H9 (cell line): ENCODE results near the gene RNF220. TPM values are rescaled to one million over a fixed set of nuclear protein-coding genes. Genes with fewer than 3 reads are reported as not detected.
A peak's percentile ranks its signal among the peaks of the same experiment; 100 is the strongest.

Source experiments
- DNase-seq: peaks from one replicate; pipeline ENCODE4 v3.0.0-alpha.2; 2017
- H2AFZ ChIP-seq: one replicate; pipeline ENCODE4 v1.6.1; 2013; ENCODE audit warnings: mild to moderate bottlenecking, low read length, control low read depth, moderate library complexity
- H2AK5ac ChIP-seq: 2 replicates; pipeline ENCODE4 v1.6.1; 2013; ENCODE audit warnings: low read length, control low read depth, mixed read lengths; ENCODE audit not compliant: insufficient read length
- H2BK120ac ChIP-seq: one replicate; pipeline ENCODE4 v1.6.1; 2013; ENCODE audit warnings: low read depth, mild to moderate bottlenecking, low read length, control low read depth, inconsistent platforms; ENCODE audit not compliant: poor library complexity, severe bottlenecking
- H2BK12ac ChIP-seq: 2 replicates; pipeline ENCODE4 v1.6.1; 2013; ENCODE audit warnings: low read length, control low read depth, mixed read lengths, low read depth; ENCODE audit not compliant: insufficient read length
- H2BK15ac ChIP-seq: 2 replicates; pipeline ENCODE4 v1.6.1; 2013; ENCODE audit warnings: low read depth, low read length, control low read depth
- H2BK20ac ChIP-seq: one replicate; pipeline ENCODE4 v1.6.1; 2013; ENCODE audit warnings: low read depth, mild to moderate bottlenecking, low read length, control low read depth, inconsistent platforms; ENCODE audit not compliant: poor library complexity, severe bottlenecking
- H2BK5ac ChIP-seq: 2 replicates; pipeline ENCODE4 v1.6.1; 2013; ENCODE audit warnings: low read length, control low read depth, mixed read lengths; ENCODE audit not compliant: insufficient read length
- H3K14ac ChIP-seq: 2 replicates; pipeline ENCODE4 v1.6.1; 2013; ENCODE audit warnings: low read length, control low read depth; ENCODE audit not compliant: insufficient read depth
- H3K18ac ChIP-seq: 2 replicates; pipeline ENCODE4 v1.6.1; 2013; ENCODE audit warnings: low read depth, mild to moderate bottlenecking, mixed read lengths, low read length, control low read depth; ENCODE audit not compliant: insufficient read length
- H3K23ac ChIP-seq: 2 replicates; pipeline ENCODE4 v1.6.1; 2013; ENCODE audit warnings: low read length, control low read depth, mixed read lengths, low read depth; ENCODE audit not compliant: insufficient read length
- H3K23me2 ChIP-seq: 2 replicates; pipeline ENCODE4 v1.6.1; 2013; ENCODE audit warnings: low read depth, mild to moderate bottlenecking, mixed read lengths, low read length, control low read depth; ENCODE audit not compliant: insufficient read length, poor library complexity, severe bottlenecking
- H3K27ac ChIP-seq: 2 replicates; pipeline ENCODE4 v1.5.1; 2013; ENCODE audit warnings: low read length, control low read depth, mixed read lengths, low read depth; ENCODE audit not compliant: insufficient read length
- H3K27me3 ChIP-seq: 2 replicates; pipeline ENCODE4 v1.6.1; 2013; ENCODE audit warnings: low read length, control low read depth, inconsistent platforms; ENCODE audit not compliant: insufficient read depth
- H3K4ac ChIP-seq: 2 replicates; pipeline ENCODE4 v1.6.1; 2013; ENCODE audit warnings: low read depth, mild to moderate bottlenecking, control low read depth, inconsistent platforms, low read length, moderate library complexity
- H3K4me1 ChIP-seq: 2 replicates; pipeline ENCODE4 v1.6.1; 2013; ENCODE audit warnings: low read length, control low read depth, inconsistent platforms; ENCODE audit not compliant: insufficient read depth
- H3K4me2 ChIP-seq: 2 replicates; pipeline ENCODE4 v1.6.1; 2013; ENCODE audit warnings: low read length, control low read depth, mixed read lengths; ENCODE audit not compliant: insufficient read length, insufficient read depth
- H3K56ac ChIP-seq: 2 replicates; pipeline ENCODE4 v1.6.1; 2013; ENCODE audit warnings: low read depth, mild to moderate bottlenecking, mixed read lengths, low read length, control low read depth; ENCODE audit not compliant: insufficient read length
- H3K79me1 ChIP-seq: 2 replicates; pipeline ENCODE4 v1.6.1; 2013; ENCODE audit warnings: low read depth, mild to moderate bottlenecking, moderate library complexity, low read length, control low read depth, inconsistent platforms; ENCODE audit not compliant: insufficient read depth, poor library complexity, severe bottlenecking
- H3K79me2 ChIP-seq: 2 replicates; pipeline ENCODE4 v1.6.1; 2013; ENCODE audit warnings: low read length, control low read depth, inconsistent platforms; ENCODE audit not compliant: insufficient read depth
- H3K9ac ChIP-seq: 2 replicates; pipeline ENCODE4 v1.6.1; 2013; ENCODE audit warnings: low read length, control low read depth, mixed read lengths; ENCODE audit not compliant: insufficient read length; ENCODE audit errors: extremely low read depth
- H3K9me3 ChIP-seq: one replicate; pipeline ENCODE4 v1.6.1; 2013; ENCODE audit warnings: low read depth, low read length, inconsistent platforms; ENCODE audit not compliant: control insufficient read depth
- H3T11ph ChIP-seq: one replicate; pipeline ENCODE4 v1.6.1; 2013; ENCODE audit warnings: mild to moderate bottlenecking, low read length, control low read depth, inconsistent platforms
- H4K20me1 ChIP-seq: one replicate; pipeline ENCODE4 v1.6.1; 2013; ENCODE audit not compliant: control insufficient read depth, insufficient read length, insufficient read depth
- H4K5ac ChIP-seq: 2 replicates; pipeline ENCODE4 v1.6.1; 2013; ENCODE audit warnings: low read depth, mild to moderate bottlenecking, mixed read lengths, low read length, control low read depth; ENCODE audit not compliant: insufficient read length
- H4K8ac ChIP-seq: replicated peaks from 2 replicates; pipeline ENCODE4 v1.6.1; 2013; ENCODE audit warnings: low read length, control low read depth, mixed read lengths, low read depth; ENCODE audit not compliant: insufficient read length
- H4K91ac ChIP-seq: 2 replicates; pipeline ENCODE4 v1.6.1; 2013; ENCODE audit warnings: low read depth, mild to moderate bottlenecking, moderate library complexity, mixed read lengths, low read length, control low read depth; ENCODE audit not compliant: insufficient read length
- H3K27ac Mint-ChIP-seq, 3 experiments: 2 replicates in 2 of 3; 3 replicates in 1 of 3; pipeline ENCODE4 v1.8.0; 2020 to 2021; ENCODE audit warnings: mixed read lengths in 3 of 3, mild to moderate bottlenecking in 1 of 3, moderate library complexity in 1 of 3
- H3K27me3 Mint-ChIP-seq: 2 replicates; pipeline ENCODE4 v1.8.0; 2021; ENCODE audit warnings: low read depth, mild to moderate bottlenecking, moderate library complexity, mixed read lengths
- H3K36me3 Mint-ChIP-seq, 3 experiments: 2 replicates in 2 of 3; 3 replicates in 1 of 3; pipeline ENCODE4 v1.8.0; 2020 to 2021; ENCODE audit warnings: low read depth in 3 of 3, mixed read lengths in 3 of 3; ENCODE audit not compliant: insufficient read depth in 1 of 3
- H3K4me1 Mint-ChIP-seq, 2 experiments: 2 replicates each; pipeline ENCODE4 v1.8.0; 2020; ENCODE audit warnings: mixed read lengths in 2 of 2
- H3K4me3 Mint-ChIP-seq, 2 experiments: 2 replicates in 1 of 2; 3 replicates in 1 of 2; pipeline ENCODE4 v1.8.0; 2020 to 2021; ENCODE audit warnings: mild to moderate bottlenecking in 2 of 2, mixed read lengths in 2 of 2, moderate library complexity in 1 of 2
- H3K9me3 Mint-ChIP-seq, 2 experiments: 2 replicates in 1 of 2; 3 replicates in 1 of 2; pipeline ENCODE4 v1.8.0; 2020; ENCODE audit warnings: mild to moderate bottlenecking in 2 of 2, mixed read lengths in 2 of 2, moderate library complexity in 1 of 2
- WGBS: extraction: QIAGEN DNeasy Blood & Tissue Kit; methylation state at CpG from one replicate; pipeline ENCODE4 v1.1.7; 2013; ENCODE audit warnings: missing lambda C conversion rate, low lambda C conversion rate, mixed read lengths; ENCODE audit not compliant: insufficient read length; ENCODE audit errors: extremely low coverage; 5-methylcytosine and 5-hydroxymethylcytosine counted together
- total RNA-seq: library from RNA; stranded (reverse); gene quantifications from 2 replicates; pipeline ENCODE4 v1.2.1, GENCODE V29; 2021
- TF ChIP-seq, protein P1 (sequence below): fragments of 200-600 bp; sonication (generic); conservative IDR thresholded peaks from 3 replicates; pipeline ENCODE4 v1.8.0; 2021; ENCODE audit warnings: antibody characterized with exemption, mild to moderate bottlenecking

RNF220 gene
- total RNA-seq, 1 experiment from 2014 or later, result 109 TPM

DNA sequence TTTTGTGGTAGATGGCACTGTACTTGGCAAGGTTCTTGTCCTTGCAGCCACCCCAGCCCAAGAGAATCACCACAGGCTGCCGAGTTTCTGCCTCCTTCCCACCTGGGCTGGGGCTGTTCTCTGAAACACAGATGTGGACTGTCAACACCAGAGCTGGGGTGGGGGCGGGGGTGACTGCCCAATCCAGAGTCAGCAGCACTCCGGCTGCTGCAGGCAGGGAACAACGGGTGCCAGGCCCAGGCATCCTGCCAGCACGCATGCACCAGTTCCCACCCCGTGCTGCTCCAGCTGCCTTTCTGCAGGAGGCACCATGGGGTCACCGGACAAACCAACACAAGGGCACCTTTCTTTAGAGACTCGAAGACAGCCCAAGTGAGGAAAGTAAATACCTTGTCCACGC, 255.1 kb downstream of the RNF220 start:
- Histone ChIP-seq H4K20me1 (no peaks in the 10 kb centered on the region), H3K27ac (no peak overlapping the region), H3K18ac (no peak overlapping the region), H3K14ac (no peak overlapping the region; the same call in 1 of the 2 replicates), H2AK5ac (no peak overlapping the region), H2BK120ac (no peak overlapping the region), H2BK12ac (no peak overlapping the region), H4K91ac (no peak overlapping the region), H3K4me2 (no peak overlapping the region), H3K4ac (no peak overlapping the region), H4K5ac (no peak overlapping the region), H2BK15ac (no peak overlapping the region), H2BK5ac (no peak overlapping the region), H3K79me1 (no peaks in the 10 kb centered on the region), H3K79me2 (no peaks in the 10 kb centered on the region), H3K4me1 (peaks cover 4% of the 10 kb centered on the region; the same call in 1 of the 2 replicates), H3T11ph (no peak overlapping the region), H3K23ac (no peak overlapping the region), H3K9me3 (no peaks in the 10 kb centered on the region), H2BK20ac (no peak overlapping the region), H3K27me3 (no peaks in the 10 kb centered on the region), H2AFZ (no peak overlapping the region), H3K23me2 (no peaks in the 10 kb centered on the region), H3K9ac (no peak overlapping the region), H3K56ac (no peak overlapping the region), H4K8ac (no peak overlapping the region)
- WGBS, result no CpG with 5 or more reads among the region's 9 CpGs
- no peaks in the 10 kb centered on the region for H3K36me3 Mint-ChIP-seq
- no peaks in the 10 kb centered on the region for H3K27me3 Mint-ChIP-seq
- no peak for DNase-seq
- H3K4me3 Mint-ChIP-seq, result no peak overlapping the region
- peak overlapping the region in 1 of 3 experiments; percentile 77; a peak in 1 of 7 replicates for H3K27ac Mint-ChIP-seq
- no peaks in the 10 kb centered on the region; a peak in 1 of 5 replicates for H3K9me3 Mint-ChIP-seq
- peaks cover 23 to 28% of the 10 kb centered on the region in 2 experiments for H3K4me1 Mint-ChIP-seq
- TF ChIP-seq, protein P1, sequence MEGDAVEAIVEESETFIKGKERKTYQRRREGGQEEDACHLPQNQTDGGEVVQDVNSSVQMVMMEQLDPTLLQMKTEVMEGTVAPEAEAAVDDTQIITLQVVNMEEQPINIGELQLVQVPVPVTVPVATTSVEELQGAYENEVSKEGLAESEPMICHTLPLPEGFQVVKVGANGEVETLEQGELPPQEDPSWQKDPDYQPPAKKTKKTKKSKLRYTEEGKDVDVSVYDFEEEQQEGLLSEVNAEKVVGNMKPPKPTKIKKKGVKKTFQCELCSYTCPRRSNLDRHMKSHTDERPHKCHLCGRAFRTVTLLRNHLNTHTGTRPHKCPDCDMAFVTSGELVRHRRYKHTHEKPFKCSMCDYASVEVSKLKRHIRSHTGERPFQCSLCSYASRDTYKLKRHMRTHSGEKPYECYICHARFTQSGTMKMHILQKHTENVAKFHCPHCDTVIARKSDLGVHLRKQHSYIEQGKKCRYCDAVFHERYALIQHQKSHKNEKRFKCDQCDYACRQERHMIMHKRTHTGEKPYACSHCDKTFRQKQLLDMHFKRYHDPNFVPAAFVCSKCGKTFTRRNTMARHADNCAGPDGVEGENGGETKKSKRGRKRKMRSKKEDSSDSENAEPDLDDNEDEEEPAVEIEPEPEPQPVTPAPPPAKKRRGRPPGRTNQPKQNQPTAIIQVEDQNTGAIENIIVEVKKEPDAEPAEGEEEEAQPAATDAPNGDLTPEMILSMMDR, result no peak
